HG03066 (cell line): ENCODE measurements around the gene SLC4A7.
"Not testable (repeated sequence)": the region's sequence is repeated elsewhere in the genome, so short reads cannot be mapped to it uniquely, and the experiment has no call there.

ENCODE experiments used
- ATAC-seq: cut with Tn5 transposase; IDR thresholded peaks from one replicate; pipeline ENCODE4 v1.9.1; 2021; ENCODE audit warnings: low read depth; ENCODE audit not compliant: unreplicated experiment

The SLC4A7 gene

DNA sequence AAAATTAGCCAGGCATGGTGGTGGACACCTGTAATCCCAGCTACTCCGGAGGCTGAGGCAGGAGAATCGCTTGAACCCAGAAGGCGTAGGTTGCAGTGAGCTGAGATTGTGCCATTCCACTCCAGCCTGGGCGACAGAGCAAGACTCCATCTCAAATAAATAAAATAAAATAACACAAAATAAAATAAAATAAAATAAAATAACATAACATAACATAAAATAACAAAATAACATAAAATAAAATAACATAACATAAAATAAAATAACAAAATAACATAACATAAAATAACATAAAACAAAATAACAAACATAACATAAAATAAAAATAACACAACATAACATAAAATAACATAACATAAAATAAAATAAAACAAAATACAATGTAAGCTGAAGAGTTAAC, 45.8 kb downstream of the SLC4A7 start:
- not testable (repeated sequence) for ATAC-seq

DNA sequence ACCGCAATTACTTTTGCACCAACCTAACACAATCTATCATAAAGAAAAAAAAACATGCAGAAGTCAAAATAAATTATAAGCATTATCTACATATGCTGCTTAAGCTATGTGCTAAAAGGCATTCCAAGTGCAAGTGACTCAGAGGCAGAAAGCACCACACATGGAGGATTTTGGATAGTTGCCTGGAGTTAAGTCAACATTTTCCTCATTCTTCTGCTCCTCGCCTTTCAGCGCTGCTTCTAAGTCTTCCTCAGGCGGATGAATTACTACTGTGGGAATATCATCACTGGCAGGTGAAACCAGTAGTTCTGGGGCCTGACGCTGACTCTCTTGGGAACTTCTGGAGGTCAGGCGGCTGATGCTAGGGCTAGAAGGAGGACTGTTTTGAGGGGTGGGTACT, 53.1 kb downstream of the SLC4A7 start:
- ATAC-seq: no peak

DNA sequence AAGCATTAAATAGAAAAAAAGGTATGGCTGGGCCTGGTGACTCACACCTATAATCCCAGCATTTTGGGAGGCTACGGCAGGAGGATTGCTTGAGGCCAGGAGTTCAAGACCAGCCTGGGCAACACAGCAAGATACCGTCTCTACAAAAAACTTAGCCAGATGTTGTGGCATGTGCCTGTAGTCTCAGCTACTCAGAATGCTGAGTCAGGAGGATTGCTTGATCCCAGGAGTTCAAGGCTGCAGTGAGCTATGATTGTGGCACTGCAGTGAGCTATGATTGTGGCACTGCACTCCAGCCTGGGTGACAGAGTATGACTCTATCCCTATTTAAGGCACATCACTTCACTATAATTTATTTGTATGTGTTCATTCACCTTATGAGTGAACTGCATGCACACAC, 54.3 kb downstream of the SLC4A7 start:
- ATAC-seq: no peak

DNA sequence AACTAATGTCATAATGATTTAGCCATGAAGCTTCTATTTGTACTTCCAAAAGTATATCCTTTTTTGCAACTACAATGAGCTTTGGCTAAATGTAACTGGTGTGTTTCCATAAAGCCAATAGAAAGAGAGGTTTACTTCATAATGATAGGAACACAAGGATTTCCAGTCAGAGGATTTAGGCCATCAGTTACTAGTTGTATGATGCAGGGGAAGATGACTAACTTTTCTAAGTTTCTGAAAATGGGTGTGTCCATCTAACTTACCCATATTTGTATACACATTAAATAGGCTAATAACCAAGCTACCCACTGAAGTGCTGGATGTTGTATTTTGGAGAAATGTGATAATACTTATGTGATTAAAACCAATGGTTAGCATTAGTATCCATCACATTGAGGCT, 55.7 kb downstream of the SLC4A7 start:
- no peak for ATAC-seq

DNA sequence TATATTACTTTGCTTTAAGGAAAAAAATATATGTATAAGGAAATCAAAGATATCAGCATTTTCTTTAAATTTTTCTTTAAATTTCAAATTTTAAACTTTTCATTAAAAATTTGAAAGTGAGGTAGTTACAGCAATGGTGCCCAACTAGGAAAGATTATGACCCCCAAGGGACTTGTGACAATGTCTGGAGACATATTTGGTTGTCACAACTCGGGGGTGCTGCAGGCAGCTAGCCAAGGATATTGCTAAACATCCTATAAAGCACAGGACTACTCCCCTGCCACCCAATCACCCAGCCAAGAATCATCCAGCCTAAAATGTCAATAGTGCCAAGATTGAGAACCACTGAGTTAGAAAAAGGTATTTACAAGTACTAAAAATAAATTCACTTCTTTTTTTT, 57.3 kb downstream of the SLC4A7 start:
- no peak for ATAC-seq

DNA sequence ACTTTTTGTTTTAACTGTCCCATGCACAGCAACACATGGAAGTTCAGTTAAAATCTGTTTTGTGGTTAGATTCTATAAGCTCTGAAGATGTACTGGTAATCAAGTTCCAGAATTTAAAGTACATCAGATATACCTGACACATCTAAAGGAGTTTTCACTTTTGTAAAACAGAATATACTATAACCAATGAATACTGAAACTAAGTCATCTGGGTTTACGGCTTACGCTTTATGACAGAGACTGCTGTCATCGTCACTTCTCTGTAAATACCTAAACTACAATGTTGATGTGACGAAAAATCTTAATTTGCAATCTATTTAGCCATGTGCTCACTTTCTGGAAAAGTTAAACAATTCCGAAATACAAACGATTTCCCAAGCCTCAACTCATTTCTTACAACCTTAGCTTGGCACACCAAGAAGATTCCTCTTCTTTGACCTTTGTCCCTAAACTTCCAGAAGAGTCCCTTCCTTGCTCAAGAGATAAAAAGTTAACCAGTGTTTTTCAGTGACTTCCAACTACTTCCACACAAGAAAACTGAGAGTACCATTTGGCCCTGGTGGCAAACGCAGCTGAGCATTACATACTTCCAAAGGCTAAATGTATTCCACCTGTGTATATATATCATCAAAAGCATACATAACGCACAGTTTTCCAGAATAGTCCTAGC, 58.2 kb downstream of the SLC4A7 start:
- no peak for ATAC-seq

- ATAC-seq: not testable (repeated sequence)
These were observed 59.2 kb downstream of the SLC4A7 start for GRCh38 chr3:27424812-27425521.

DNA sequence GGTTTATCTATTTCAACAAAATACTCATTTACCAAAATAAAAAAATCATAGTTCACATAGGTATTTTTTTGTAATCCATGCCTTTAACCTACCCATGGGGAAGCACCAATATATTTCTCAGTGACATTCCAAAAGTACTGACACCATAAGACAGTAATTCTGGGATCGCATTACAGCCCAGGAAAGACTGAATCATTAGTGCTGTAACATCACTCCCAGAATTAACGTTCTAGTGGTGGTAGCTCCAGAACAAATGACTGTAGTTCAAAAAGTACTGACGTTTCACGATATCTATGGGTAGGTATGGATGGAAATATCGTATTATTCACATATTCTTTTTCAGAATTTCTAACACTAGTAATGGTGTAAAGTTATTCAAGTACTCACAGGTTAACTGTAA, 60.7 kb downstream of the SLC4A7 start:
- no peak for ATAC-seq

GRCh38 chr3:27422617-27423016, 61.6 kb downstream of the SLC4A7 start:
- ATAC-seq: no peak

GRCh38 chr3:27415202-27415601, 69.0 kb downstream of the SLC4A7 start:
- no peak for ATAC-seq

DNA sequence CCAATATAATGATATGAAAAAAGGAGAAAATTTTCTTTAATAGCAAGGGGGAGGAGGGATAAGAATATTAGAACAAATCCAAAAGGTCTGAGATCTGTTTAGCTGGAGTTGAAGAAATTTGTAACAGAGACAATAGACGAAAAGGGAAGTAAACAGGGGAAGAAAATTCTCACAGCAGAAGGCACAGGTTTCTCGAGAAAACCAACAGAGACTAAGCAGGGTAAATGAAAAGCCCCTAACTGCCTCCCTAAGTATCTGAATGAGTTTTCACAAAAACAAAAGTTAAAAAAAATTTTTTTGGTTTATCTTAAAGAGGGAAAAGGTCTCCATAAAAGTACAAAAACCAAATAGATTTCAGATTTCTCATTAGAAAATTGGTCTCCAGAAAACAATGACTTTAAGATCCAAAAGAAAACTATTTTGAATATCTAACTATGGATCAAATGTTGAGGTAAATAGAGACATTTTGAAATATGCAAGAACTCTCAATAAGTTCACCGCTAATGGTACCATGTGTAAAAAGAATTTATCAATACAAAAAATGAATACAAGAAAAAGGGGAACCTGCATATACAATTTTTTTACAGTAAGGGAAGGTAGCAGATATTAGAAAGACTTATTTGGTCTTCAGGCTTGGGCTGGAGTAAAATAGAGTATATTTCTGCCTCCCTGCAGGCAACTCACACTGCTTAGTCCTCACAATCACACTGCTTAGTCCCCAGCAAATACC, 91.1 kb downstream of the SLC4A7 start:
- ATAC-seq: no peak

DNA sequence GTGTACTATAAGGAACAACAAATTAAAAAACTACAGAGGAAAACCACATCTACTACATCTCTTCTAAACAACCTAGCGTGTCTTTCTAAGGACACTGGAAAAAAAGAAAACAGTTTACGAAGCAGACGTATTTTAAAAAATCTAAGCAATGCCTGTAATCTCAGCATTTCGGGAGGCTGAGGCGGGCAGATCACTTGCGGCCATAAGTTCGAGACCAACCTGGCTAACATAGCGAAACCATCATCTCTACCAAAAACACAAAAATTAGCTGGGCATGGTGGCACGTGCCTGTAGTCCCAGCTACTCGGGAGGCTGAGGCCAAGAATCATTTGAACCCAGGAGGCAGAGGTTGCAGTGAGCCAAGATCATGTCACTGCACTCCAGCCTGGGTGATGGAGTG, 91.8 kb downstream of the SLC4A7 start:
- not testable (repeated sequence) for ATAC-seq

DNA sequence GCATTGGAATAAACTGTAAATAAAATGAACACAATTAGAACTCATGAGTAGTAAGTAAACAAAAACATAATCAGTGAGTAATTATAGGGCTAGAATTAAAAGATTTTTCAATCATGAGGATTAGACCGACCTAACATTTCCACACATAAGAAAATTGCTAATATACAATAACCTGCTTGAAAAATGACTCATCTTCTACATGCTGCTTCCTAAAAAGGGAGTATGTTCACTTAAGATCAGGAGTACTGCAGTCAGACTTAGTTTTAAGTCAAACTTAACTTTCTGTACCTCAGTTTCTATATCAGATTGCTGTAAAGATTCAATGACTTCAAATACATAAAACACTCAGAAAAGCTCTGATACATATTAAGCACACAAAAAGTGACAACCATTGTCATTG, 92.4 kb downstream of the SLC4A7 start:
- no peak for ATAC-seq

- ATAC-seq: no peak
These were observed 96.6 kb downstream of the SLC4A7 start for GRCh38 chr3:27387625-27388024.

- ATAC-seq: no peak
These were observed 98.7 kb downstream of the SLC4A7 start for GRCh38 chr3:27385504-27385903.

GRCh38 chr3:27384191-27384590, 100.0 kb downstream of the SLC4A7 start:
- no peak for ATAC-seq

- ATAC-seq: no peak
These were observed 103.5 kb downstream of the SLC4A7 start for GRCh38 chr3:27380433-27381357.

DNA sequence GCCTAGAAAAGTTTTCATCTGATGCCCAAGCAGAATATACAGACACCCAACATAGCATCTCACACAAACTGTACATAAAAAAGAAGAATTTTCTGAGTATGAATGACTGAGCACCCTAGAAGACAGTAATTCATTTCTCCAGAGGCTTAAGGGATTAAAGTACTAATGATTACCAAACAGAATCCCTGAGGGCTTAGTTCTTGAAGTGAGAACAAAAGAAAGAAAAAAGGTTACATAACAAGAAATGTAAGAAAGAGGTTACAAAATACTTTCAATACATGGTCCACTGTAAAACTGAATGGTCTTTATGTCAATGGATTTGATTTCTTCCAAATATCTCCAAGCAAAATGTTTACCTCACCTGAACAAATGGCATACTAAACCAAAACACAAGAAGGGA, 105.9 kb downstream of the SLC4A7 start:
- no peak for ATAC-seq

GRCh38 chr3:27376109-27376772, 107.9 kb downstream of the SLC4A7 start:
- ATAC-seq: no peak
